ENCODE results near the gene ETV3L. TPM values are rescaled to one million over a fixed set of nuclear protein-coding genes. Genes with fewer than 3 reads are reported as not detected.
A peak's percentile ranks its signal among the peaks of the same experiment; 100 is the strongest.

Gene ETV3L
- total and polyA plus RNA-seq, 2 experiments from 2014 or later: not detected

DNA sequence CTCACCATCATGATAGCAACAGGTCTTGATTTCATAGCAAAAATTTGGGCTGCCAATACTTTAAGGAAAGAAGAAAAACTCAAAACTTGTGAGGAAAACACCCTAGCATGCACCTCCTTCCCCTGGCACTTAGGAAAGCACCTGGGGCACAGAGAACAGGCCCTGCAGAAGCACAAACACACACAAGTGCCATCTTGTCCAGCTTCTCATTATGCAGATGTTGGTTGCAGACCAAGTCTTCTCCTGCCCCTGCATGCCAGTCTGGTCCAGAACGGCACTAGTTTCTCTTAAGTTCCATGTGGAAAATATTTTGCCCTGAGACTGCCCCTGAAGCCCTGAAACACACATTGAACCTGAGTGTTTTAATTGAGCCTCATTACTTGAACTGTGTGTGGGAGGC is 44.9 kb upstream of the ETV3L start:
- H3K9me3 ChIP-seq (ENCODE audit: low read depth): no peaks in the 10 kb centered on the region
- peaks cover 11% of the 10 kb centered on the region for H3K4me1 ChIP-seq (ENCODE audit: low read depth)
- no peaks in the 10 kb centered on the region for H3K27me3 ChIP-seq
- no peak for DNase-seq (ENCODE audit: low read depth in 1 of 2, low spot score in 1 of 2)
- no peak overlapping the region for H3K4me3 ChIP-seq
- no peaks in the 10 kb centered on the region for H3K36me3 ChIP-seq
- H3K27ac ChIP-seq: no peak overlapping the region
- TF ChIP-seq, protein P1, sequence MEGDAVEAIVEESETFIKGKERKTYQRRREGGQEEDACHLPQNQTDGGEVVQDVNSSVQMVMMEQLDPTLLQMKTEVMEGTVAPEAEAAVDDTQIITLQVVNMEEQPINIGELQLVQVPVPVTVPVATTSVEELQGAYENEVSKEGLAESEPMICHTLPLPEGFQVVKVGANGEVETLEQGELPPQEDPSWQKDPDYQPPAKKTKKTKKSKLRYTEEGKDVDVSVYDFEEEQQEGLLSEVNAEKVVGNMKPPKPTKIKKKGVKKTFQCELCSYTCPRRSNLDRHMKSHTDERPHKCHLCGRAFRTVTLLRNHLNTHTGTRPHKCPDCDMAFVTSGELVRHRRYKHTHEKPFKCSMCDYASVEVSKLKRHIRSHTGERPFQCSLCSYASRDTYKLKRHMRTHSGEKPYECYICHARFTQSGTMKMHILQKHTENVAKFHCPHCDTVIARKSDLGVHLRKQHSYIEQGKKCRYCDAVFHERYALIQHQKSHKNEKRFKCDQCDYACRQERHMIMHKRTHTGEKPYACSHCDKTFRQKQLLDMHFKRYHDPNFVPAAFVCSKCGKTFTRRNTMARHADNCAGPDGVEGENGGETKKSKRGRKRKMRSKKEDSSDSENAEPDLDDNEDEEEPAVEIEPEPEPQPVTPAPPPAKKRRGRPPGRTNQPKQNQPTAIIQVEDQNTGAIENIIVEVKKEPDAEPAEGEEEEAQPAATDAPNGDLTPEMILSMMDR (IDR thresholded peaks at IDR 0.05; ENCODE audit: low read depth, low read length): no peak

DNA sequence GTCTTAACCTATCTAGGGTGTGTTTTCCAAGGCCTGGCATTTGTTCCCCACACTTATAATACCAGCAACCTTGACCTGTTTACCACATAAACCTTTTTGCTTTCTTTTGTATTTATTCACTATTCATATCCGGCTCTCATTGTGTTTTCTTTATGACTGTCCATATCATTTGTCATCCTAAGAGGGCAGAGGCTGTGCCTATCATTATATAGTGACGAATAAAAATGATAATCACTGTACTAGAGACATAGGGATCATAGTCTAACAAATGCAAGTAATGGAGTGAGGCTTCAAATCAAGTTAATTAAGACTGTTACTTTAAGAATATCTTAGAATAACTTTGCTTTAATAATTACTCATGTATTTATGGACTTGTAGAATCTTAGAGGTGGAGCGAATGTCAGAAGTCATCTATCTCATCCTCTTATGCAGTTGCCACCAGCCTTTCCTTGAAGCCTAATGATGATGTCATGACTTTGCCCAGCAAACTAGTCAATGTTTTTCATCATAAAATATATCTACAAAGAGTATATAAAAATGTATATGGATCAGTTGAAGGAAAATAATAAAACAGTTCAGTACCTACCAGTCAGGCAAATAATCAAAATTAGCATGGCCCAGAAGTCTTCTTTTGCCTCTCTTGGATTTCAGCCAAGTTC is 43.3 kb upstream of the ETV3L start:
- Histone ChIP-seq H3K4me3 (no peak overlapping the region), H3K27ac (no peak overlapping the region), H3K9me3 (ENCODE audit: low read depth) (no peaks in the 10 kb centered on the region), H3K4me1 (ENCODE audit: low read depth) (peaks cover 2% of the 10 kb centered on the region), H3K27me3 (no peaks in the 10 kb centered on the region), H3K36me3 (no peaks in the 10 kb centered on the region)
- TF ChIP-seq, protein P1 (IDR thresholded peaks at IDR 0.05; ENCODE audit: low read depth, low read length): no peak
- DNase-seq (ENCODE audit: low read depth in 1 of 2, low spot score in 1 of 2): no peak

DNA sequence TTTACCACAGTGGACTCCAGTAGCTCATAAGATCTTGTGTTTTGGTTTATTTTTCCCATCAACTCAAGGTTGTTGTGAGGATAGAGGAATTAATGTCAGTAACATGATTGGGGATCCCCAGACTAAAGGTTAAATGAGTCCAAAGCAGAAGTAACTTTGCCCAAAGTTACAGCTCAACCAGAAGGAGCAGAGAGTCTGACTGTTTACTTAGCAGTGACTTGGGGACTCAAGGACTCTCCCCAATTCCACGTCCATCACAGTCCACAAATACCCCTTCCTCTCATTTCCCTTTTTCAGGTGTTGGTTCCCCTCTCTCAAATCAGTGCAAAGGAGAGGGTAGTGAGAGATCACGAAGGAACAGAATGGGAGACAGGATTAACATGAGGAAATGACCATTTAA is 42.6 kb upstream of the ETV3L start:
- no peaks in the 10 kb centered on the region for H3K4me1 ChIP-seq (ENCODE audit: low read depth)
- H3K27me3 ChIP-seq: no peaks in the 10 kb centered on the region
- no peak for DNase-seq (ENCODE audit: low read depth in 1 of 2, low spot score in 1 of 2)
- H3K36me3 ChIP-seq: no peaks in the 10 kb centered on the region
- H3K27ac ChIP-seq: no peak overlapping the region
- TF ChIP-seq, protein P1 (IDR thresholded peaks at IDR 0.05; ENCODE audit: low read depth, low read length): no peak
- no peaks in the 10 kb centered on the region for H3K9me3 ChIP-seq (ENCODE audit: low read depth)
- no peak overlapping the region for H3K4me3 ChIP-seq

DNA sequence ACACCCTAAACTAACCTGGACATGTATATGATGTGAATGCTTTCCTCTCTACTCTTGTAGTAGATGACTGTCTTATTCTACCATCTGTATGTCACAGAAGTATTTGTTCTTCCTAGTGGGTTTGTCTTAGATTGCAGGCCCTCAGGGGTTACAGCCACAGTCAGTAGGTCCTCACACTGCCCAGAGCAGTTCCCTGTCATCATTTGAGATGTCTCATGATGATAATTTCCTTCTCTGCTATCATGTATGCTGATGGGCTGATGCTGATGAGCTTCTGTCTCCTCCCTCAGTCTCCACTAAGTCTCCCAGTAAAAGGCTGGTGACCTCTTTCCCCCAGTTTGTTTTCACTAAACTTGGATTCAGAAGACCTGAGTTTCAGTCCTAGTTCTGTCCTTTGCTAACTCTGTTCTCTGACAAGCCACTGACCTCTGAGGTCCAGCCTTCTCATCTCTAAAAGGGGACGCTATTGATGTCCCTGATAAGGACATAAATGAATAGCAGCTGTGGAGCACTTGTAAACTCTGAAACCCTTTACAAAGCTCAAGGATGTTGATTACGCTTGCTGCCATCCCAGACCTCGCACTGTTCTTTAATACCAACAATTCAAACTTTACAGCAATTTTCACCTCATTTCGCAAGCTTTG is 41.7 kb upstream of the ETV3L start:
- Histone ChIP-seq H3K4me1 (ENCODE audit: low read depth) (peaks cover 7% of the 10 kb centered on the region), H3K27me3 (no peaks in the 10 kb centered on the region), H3K4me3 (no peak overlapping the region), H3K27ac (peak overlapping the region; percentile 5), H3K36me3 (no peaks in the 10 kb centered on the region), H3K9me3 (ENCODE audit: low read depth) (no peaks in the 10 kb centered on the region)
- TF ChIP-seq, protein P1 (IDR thresholded peaks at IDR 0.05; ENCODE audit: low read depth, low read length): no peak
- DNase-seq (ENCODE audit: low read depth in 1 of 2, low spot score in 1 of 2): no peak

DNA sequence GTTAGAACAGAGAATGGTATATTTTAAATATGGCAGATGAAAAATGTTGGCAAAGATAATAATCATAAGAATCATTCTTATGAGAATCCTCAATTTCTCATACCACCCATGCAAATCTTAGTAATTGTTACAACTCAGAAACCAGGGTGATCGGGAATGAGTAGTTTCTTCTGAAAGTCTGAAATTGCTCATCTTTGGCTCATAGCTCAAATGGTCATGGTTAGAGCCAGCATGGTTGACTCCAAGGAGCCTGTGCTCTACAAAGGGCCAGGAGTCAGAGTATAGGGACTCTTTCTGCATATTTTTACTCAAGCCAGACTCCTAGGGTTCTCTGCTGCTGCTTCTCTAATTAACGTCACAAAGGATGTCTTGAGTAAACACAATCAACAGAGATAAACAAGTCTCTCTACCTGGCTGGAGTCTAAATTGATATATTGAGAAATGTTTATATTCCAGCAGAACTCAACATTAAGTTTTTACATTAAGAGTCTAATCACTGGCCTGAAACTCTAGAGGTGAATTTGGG is 40.5 kb upstream of the ETV3L start:
- no peak overlapping the region for H3K27ac ChIP-seq
- DNase-seq (ENCODE audit: low read depth in 1 of 2, low spot score in 1 of 2): no peak
- TF ChIP-seq, protein P1 (IDR thresholded peaks at IDR 0.05; ENCODE audit: low read depth, low read length): no peak

More for the DNA sequence above, 40.5 kb upstream of the ETV3L start:
- Histone ChIP-seq H3K36me3 (peaks cover 10% of the 10 kb centered on the region), H3K4me3 (no peak overlapping the region), H3K9me3 (ENCODE audit: low read depth) (no peaks in the 10 kb centered on the region), H3K4me1 (ENCODE audit: low read depth) (peaks cover 14% of the 10 kb centered on the region), H3K27me3 (no peaks in the 10 kb centered on the region)
